Ishikawa (cell line): ENCODE measurements around the gene TOMM7.
A peak's percentile ranks its signal among the peaks of the same experiment; 100 is the strongest.

Experiments used
- CEBPB ChIP-seq: IDR thresholded peaks from 2 replicates; pipeline ENCODE4 v1.6.1; 2012
- CREB1 ChIP-seq: IDR thresholded peaks from 2 replicates; pipeline ENCODE4 v1.6.1; 2012; ENCODE audit warnings: low read depth
- EGR1 ChIP-seq: IDR thresholded peaks from 2 replicates; pipeline ENCODE4 v1.6.1; 2012
- EP300 ChIP-seq: IDR thresholded peaks from 2 replicates; pipeline ENCODE4 v1.6.1; 2012; ENCODE audit warnings: borderline replicate concordance
- FOXM1 ChIP-seq: IDR thresholded peaks from 2 replicates; pipeline ENCODE4 v1.6.1; 2012; ENCODE audit warnings: low read depth, borderline replicate concordance
- MAX ChIP-seq: IDR thresholded peaks from 2 replicates; pipeline ENCODE4 v1.6.1; 2012
- NFIC ChIP-seq: IDR thresholded peaks from 2 replicates; pipeline ENCODE4 v1.6.1; 2012
- RAD21 ChIP-seq: IDR thresholded peaks from 2 replicates; pipeline ENCODE4 v1.6.1; 2012; ENCODE audit warnings: low read depth
- REST ChIP-seq: IDR thresholded peaks from 2 replicates; pipeline ENCODE4 v1.6.1; 2012; ENCODE audit warnings: low read depth, mild to moderate bottlenecking
- TAF1 ChIP-seq: IDR thresholded peaks from 2 replicates; pipeline ENCODE4 v1.6.1; 2012; ENCODE audit warnings: low read depth, mild to moderate bottlenecking
- TCF12 ChIP-seq: IDR thresholded peaks from 2 replicates; pipeline ENCODE4 v1.6.1; 2012; ENCODE audit warnings: low read depth
- TEAD4 ChIP-seq: IDR thresholded peaks from 2 replicates; pipeline ENCODE4 v1.6.1; 2012
- USF1 ChIP-seq: IDR thresholded peaks from 2 replicates; pipeline ENCODE4 v1.6.1; 2012
- YY1 ChIP-seq: IDR thresholded peaks from 2 replicates; pipeline ENCODE4 v1.6.1; 2012; ENCODE audit warnings: low read depth
- ZBTB7A ChIP-seq: IDR thresholded peaks from 2 replicates; pipeline ENCODE4 v1.6.1; 2012; ENCODE audit warnings: low read depth

The TOMM7 gene

GRCh38 chr7:22856416-22856815 lies 33.8 kb upstream of the TOMM7 start:
- no peak for TF ChIP-seq TEAD4
- no peak for TF ChIP-seq TAF1
- no peak for TF ChIP-seq USF1
- no peak for TF ChIP-seq TCF12

GRCh38 chr7:22855049-22855392 lies 32.4 kb upstream of the TOMM7 start:
- TF ChIP-seq FOXM1 (no peak), USF1 (no peak), RAD21 (no peak), NFIC (no peak), EP300 (no peak), CEBPB (no peak), TEAD4 (no peak), TAF1 (no peak), TCF12 (no peak), ZBTB7A (no peak), CREB1 (no peak), EGR1 (no peak), YY1 (no peak), REST (no peak)

DNA sequence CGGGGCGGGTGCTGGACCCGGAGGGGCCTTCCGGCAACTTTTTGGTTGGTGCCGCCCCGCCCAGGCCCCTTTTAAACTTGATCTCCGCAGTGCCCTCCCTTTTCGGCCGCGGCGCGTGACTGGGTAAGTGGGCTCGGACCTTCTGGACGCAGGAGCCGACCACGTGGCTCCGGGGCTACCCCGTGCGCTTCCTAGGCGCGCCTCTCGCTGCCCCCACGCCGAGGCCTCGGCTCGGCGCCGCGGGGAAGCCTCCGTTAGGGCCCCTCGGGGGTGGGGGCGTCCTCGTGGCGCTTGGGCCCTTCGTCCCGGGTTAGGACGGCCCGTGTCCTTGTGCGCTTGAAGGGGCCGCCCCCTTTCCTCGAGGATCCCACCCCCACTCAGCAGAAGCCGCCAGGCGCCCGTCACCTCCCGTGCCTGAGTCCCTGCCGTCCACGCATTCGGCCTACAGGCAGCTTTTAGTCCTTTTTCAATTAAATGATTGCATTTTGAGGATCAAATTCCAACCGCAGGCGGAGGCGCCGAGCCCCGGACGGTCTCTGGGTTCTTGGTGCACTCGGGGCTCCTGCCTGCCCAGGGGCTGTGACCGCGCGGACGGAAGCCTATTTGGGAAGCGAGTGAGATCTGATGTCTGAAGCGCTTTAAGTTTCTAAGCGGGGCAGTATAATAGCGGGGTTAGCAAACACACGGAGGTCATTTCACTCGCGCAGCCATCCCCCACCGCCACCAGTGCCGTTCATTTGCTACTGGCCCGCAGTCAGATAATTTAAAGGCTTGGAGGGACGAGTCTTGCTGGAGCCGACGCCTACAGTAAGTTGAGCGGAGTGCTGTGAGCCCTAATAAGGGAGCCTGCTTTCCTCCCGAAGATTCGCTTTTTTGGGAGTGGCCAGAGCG lies 31.8 kb upstream of the TOMM7 start:
- TF ChIP-seq USF1 (peak; percentile 92), NFIC (peak; percentile 31; the same call in 1 of the 2 replicates), EGR1 (no peak), CREB1 (no peak; the same call in 1 of the 2 replicates), FOXM1 (no peak), TAF1 (peak; percentile 62; the same call in 1 of the 2 replicates), MAX (peak; percentile 99), TCF12 (peak; percentile 37; the same call in 1 of the 2 replicates), REST (no peak), TEAD4 (0 out of 2 replicates have a peak, but pooled peaks have one; percentile 29), RAD21 (no peak), CEBPB (no peak), EP300 (peak; percentile 45; the same call in 1 of the 2 replicates), ZBTB7A (peak; percentile 91; the same call in 1 of the 2 replicates), YY1 (no peak; the same call in 1 of the 2 replicates)

GRCh38 chr7:22853674-22854157 lies 31.1 kb upstream of the TOMM7 start:
- TF ChIP-seq EGR1 = no peak
- peak; percentile 5; the same call in 1 of the 2 replicates for TF ChIP-seq RAD21

DNA sequence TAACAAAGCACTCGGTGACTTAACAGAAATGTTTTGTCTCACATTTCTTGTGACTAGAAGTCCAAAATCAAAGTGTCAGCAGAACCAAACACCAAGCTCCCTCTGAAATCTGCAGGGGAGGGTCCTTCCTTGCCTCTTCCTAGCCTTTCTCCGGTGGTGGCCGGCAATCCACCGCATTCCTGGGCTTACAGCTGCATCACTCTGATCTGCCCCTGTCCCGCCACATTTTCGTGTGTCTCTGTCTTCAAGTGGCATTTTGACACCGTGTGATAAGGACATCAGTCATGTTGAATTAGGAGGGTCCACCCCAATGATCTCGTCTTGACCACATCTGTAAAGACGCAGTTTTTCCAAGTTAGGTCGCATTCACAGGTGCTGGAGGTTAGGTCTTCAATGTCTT lies 30.5 kb upstream of the TOMM7 start:
- TF ChIP-seq TAF1 = no peak
- no peak for TF ChIP-seq USF1
- TF ChIP-seq EP300 = no peak

GRCh38 chr7:22851145-22851544 lies 28.5 kb upstream of the TOMM7 start:
- TF ChIP-seq USF1 (no peak), TEAD4 (no peak), TCF12 (no peak), YY1 (no peak), REST (no peak), TAF1 (no peak), EP300 (no peak), CEBPB (no peak), RAD21 (no peak), NFIC (no peak), MAX (no peak), EGR1 (no peak)
